Dermis blood vessel endothelial cell (primary cell): ENCODE data around the gene KRT84. TPM values are rescaled to one million over a fixed set of nuclear protein-coding genes. Genes with fewer than 3 reads are reported as not detected.

Source experiments
- DNase-seq: peaks from one replicate; pipeline ENCODE4 v3.0.0; 2010
- total RNA-seq: library from RNA; depleted of rRNA; stranded (reverse); fragments of >200 nt; gene quantifications from 2 replicates; pipeline ENCODE4 v1.2.3, GENCODE V29; 2014

KRT84 gene
- total RNA-seq, 1 donor from 2014 or later: not detected

DNA sequence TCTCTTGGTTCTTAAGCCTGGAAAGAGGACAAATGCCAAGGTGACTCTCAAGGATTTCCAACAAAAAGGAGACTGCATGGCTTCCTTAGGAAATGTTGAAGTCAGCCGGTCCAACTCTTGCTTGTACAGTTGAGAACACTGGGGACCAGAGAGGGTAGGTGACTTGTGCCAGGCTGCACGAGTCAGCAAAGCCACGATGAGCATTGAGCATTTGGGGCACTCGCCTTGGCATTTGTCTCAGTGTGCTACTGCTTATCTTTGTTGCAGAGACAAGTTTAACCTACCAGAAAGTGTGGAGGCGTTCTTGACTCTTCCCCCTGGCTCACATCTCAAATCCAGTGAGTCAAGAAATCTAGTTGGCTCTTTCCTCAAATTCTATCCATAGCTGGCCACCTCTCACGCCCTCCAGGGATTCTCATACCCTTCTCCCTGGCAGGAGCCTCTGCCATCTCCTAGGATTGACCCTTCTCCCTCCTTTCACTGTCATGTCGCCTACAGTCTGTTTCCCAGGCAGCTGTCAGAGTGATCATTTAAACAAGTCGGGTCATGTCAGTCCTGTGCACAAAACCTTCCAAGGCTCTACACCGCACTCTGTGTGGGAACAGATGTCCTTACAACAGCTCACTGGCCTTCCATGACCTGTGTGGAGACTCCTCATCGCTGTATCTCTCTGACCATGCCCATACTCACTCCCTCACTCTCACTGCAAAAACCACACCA is 47.1 kb downstream of the KRT84 start:
- no peak for DNase-seq

DNA sequence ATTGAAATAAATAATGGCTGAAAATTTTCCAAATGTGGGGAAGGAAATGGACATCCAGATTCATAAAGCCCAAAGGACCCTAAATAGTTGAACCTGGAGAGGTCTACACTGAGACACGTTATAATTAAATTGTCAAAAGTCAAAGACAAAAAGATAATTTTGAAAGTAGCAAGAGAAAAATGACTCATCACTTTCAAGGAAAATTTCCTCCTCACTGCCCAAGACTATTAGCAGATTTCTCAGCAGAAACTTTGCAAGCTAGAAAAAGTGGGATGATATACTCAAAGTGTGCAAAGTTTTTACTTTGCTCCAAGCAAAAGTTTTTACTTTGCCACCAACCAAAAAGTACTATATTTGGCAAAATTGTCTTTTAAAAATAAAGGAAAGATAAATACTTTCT is 48.4 kb downstream of the KRT84 start:
- DNase-seq: no peak

DNA sequence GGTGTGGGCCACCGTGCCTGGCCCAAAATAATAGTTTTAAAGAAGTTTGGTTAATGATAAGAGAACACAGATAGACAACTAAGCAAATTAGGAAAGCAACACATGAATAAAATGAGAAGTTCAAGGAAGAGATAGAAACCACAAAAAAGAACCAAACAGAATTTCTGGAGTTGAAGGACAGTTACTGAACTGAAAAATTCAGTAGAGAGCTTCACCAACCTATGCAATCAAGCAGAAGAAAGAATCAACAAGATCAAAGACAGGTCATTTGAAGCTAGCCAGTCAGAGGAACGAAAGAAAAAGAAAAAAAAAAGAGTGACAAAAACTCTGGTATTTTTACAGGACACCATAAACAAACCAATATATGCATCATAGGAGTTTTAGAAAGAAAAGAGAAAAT is 48.8 kb downstream of the KRT84 start:
- no peak for DNase-seq

- no peak for DNase-seq
Measured at GRCh38 chr12:52335598-52336262, 49.7 kb downstream of the KRT84 start.

DNA sequence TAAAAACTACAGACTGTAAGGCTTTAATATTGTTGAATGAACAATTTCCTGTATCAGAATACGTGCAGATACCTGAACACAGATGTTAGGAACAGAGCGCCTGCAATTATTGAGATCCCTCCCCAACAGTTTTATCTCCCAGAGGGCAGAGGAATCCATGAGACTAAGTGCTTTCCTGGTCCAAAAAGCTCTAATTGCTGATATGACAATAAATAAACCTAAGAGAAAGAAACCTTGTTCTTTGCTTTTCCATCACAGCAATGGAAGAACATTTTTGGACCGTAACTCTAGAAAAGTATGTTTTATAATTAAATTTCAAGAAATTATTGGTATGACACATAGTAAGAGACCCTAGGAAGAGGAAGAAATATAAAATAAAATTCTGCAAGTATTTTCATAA is 51.3 kb downstream of the KRT84 start:
- no peak for DNase-seq

DNA sequence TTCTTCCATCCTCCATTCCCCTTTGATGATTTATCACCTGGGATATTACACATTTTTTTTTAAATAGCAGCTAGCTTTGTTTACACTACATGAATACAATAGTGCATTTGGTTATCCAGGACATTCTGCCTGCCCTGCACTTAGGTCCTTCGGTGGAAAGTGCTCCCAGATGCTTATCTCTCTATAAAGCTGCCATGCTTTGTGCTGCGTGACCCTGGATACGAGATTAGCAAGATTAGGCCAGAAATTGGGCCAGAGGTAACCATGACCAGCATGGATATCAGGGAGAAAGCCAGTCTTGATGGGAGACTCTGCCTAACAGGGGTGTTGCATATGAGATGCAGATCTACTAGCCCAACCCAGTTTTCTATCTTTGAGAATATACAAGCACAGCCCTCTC is 52.1 kb downstream of the KRT84 start:
- DNase-seq: no peak

- no peak for DNase-seq
Measured at GRCh38 chr12:52332381-52332780, 53.1 kb downstream of the KRT84 start.

DNA sequence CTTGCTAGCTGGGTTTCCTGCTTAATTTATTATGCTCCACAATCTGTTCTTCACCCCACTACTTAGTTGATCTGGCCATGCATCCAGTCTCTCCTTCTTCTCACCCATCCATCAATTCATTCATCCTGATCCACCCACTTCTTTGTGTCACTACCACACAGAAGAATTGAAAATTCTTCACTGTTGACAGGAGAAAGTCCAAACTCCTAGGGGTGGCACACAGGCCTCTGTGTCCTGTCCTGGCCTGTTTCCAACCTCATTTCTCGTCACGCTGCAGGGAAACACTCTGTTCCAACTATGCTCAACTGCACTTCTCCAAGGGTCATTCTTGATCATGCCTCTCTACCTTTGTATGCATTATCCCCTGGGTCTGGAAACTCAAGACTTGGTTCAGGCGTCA is 53.6 kb downstream of the KRT84 start:
- DNase-seq: no peak

DNA sequence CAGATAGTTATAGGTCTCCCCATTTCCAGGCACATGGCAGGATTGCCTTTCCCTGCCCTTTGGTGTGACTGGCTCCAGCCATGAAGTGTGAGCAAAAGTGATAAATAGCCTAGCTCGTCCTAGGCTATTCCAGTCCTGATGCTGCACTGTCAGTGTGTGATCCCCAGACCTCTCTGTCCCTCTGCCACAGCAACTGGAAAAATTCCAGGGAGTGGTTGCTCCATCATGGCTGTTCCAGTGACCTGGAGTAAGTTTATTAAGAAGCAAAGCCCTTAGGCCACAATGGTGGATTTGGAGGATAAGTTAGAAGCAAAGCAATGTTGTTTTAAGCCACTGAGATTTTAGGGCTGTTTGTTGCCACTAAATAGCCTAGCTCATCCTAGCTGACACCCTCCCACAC is 54.4 kb downstream of the KRT84 start:
- no peak for DNase-seq

GRCh38 chr12:52327830-52328500 is 57.5 kb downstream of the KRT84 start:
- DNase-seq: no peak

Other genes with a start within 250 kb of the KRT84 start
- gene KRT80, start 193.6 kb downstream of the KRT84 start, total RNA-seq: 0.17 and 1.2 TPM in 2 replicates
- gene KRT7, start 152.4 kb downstream of the KRT84 start, total RNA-seq: 19.2 and 53.6 TPM in 2 replicates
- not detected in 2 replicates for gene KRT86, start 111.0 kb downstream of the KRT84 start, total RNA-seq
- 0.05 TPM in 1 of 2 replicates, not detected in the other for gene KRT81, start 94.1 kb downstream of the KRT84 start, total RNA-seq
- gene KRT83, start 64.3 kb downstream of the KRT84 start, total RNA-seq: not detected in 2 replicates
- not detected in 2 replicates for gene KRT85, start 18.2 kb downstream of the KRT84 start, total RNA-seq
- gene KRT82, start 20.7 kb upstream of the KRT84 start, total RNA-seq: not detected in 2 replicates
- gene KRT75, start 48.7 kb upstream of the KRT84 start, total RNA-seq: not detected in 2 replicates
- gene KRT6B, start 66.5 kb upstream of the KRT84 start, total RNA-seq: 0.05 and 0.34 TPM in 2 replicates
- not detected in 2 replicates for gene KRT6C, start 88.2 kb upstream of the KRT84 start, total RNA-seq
- 0.47 and 1.9 TPM in 2 replicates for gene KRT6A, start 107.6 kb upstream of the KRT84 start, total RNA-seq
- gene KRT5, start 134.7 kb upstream of the KRT84 start, total RNA-seq: 0.42 and 2.7 TPM in 2 replicates
- gene KRT71, start 167.5 kb upstream of the KRT84 start, total RNA-seq: not detected in 2 replicates
- gene KRT74, start 188.2 kb upstream of the KRT84 start, total RNA-seq: not detected in 2 replicates
- gene KRT72, start 215.8 kb upstream of the KRT84 start, total RNA-seq: not detected in 2 replicates
- not detected in 2 replicates for gene KRT73, start 232.9 kb upstream of the KRT84 start, total RNA-seq